Measurements from ENCODE around the gene CPA1. TPM values are rescaled to one million over a fixed set of nuclear protein-coding genes. Genes with fewer than 3 reads are reported as not detected.

Gene CPA1
- total RNA-seq, 1 experiment from 2014 or later, result not detected

GRCh38 chr7:130430115-130430514, 49.8 kb downstream of the CPA1 start:
- Histone ChIP-seq H3K56ac (ENCODE audit: insufficient read length, low read depth, low read length) (no peak overlapping the region), H4K91ac (ENCODE audit: insufficient read length, low read depth, low read length) (no peak overlapping the region), H3K79me2 (ENCODE audit: insufficient read depth, low read length) (no peaks in the 10 kb centered on the region), H2AFZ (ENCODE audit: low read length) (no peak overlapping the region), H2AK5ac (ENCODE audit: insufficient read length, low read length) (no peak overlapping the region), H3K79me1 (ENCODE audit: insufficient read depth, low read depth, low read length, poor library complexity, severe bottlenecking) (no peaks in the 10 kb centered on the region), H4K5ac (ENCODE audit: insufficient read length, low read depth, low read length) (no peak overlapping the region), H3K27ac (ENCODE audit: insufficient read length, low read depth, low read length) (no peak overlapping the region), H3T11ph (ENCODE audit: low read length) (no peak overlapping the region), H2BK15ac (ENCODE audit: low read depth, low read length) (no peak overlapping the region), H3K4ac (ENCODE audit: low read depth, low read length) (no peak overlapping the region), H3K9me3 (ENCODE audit: control insufficient read depth, low read depth, low read length) (no peaks in the 10 kb centered on the region), H3K18ac (ENCODE audit: insufficient read length, low read depth, low read length) (no peak overlapping the region), H3K4me2 (ENCODE audit: insufficient read depth, insufficient read length, low read length) (no peak overlapping the region), H3K27me3 (ENCODE audit: insufficient read depth, low read length) (no peaks in the 10 kb centered on the region), H4K8ac (replicated peaks; ENCODE audit: insufficient read length, low read depth, low read length) (no peak overlapping the region), H4K20me1 (ENCODE audit: control insufficient read depth, insufficient read depth, insufficient read length) (no peaks in the 10 kb centered on the region), H2BK120ac (ENCODE audit: low read depth, low read length, poor library complexity, severe bottlenecking) (no peak overlapping the region), H3K14ac (ENCODE audit: insufficient read depth, low read length) (no peak overlapping the region), H2BK12ac (ENCODE audit: insufficient read length, low read depth, low read length) (no peak overlapping the region), H3K23ac (ENCODE audit: insufficient read length, low read depth, low read length) (no peak overlapping the region), H3K9ac (ENCODE audit: extremely low read depth, insufficient read length, low read length) (no peak overlapping the region), H2BK5ac (ENCODE audit: insufficient read length, low read length) (no peak overlapping the region), H3K23me2 (ENCODE audit: insufficient read length, low read depth, low read length, poor library complexity, severe bottlenecking) (no peaks in the 10 kb centered on the region), H2BK20ac (ENCODE audit: low read depth, low read length, poor library complexity, severe bottlenecking) (no peak overlapping the region), H3K4me1 (ENCODE audit: insufficient read depth, low read length) (no peaks in the 10 kb centered on the region; the same call in 1 of the 2 replicates)
- H3K4me1 Mint-ChIP-seq, result peaks cover 0 to 4% of the 10 kb centered on the region in 2 experiments; a peak in 2 of 4 replicates
- no CpG with 5 or more reads among the region's 1 CpG for WGBS (ENCODE audit: extremely low coverage, insufficient read length, low lambda C conversion rate)
- no peaks in the 10 kb centered on the region; a peak in 1 of 7 replicates for H3K36me3 Mint-ChIP-seq (ENCODE audit: insufficient read depth in 1 of 3, low read depth in 3 of 3)
- H3K4me3 Mint-ChIP-seq, result no peak overlapping the region
- no peaks in the 10 kb centered on the region for H3K27me3 Mint-ChIP-seq (ENCODE audit: low read depth)
- no peaks in the 10 kb centered on the region for H3K9me3 Mint-ChIP-seq
- TF ChIP-seq, protein P1, sequence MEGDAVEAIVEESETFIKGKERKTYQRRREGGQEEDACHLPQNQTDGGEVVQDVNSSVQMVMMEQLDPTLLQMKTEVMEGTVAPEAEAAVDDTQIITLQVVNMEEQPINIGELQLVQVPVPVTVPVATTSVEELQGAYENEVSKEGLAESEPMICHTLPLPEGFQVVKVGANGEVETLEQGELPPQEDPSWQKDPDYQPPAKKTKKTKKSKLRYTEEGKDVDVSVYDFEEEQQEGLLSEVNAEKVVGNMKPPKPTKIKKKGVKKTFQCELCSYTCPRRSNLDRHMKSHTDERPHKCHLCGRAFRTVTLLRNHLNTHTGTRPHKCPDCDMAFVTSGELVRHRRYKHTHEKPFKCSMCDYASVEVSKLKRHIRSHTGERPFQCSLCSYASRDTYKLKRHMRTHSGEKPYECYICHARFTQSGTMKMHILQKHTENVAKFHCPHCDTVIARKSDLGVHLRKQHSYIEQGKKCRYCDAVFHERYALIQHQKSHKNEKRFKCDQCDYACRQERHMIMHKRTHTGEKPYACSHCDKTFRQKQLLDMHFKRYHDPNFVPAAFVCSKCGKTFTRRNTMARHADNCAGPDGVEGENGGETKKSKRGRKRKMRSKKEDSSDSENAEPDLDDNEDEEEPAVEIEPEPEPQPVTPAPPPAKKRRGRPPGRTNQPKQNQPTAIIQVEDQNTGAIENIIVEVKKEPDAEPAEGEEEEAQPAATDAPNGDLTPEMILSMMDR (conservative IDR thresholded peaks at IDR 0.05), result no peak
- no peak for DNase-seq
- no peak overlapping the region for H3K27ac Mint-ChIP-seq
